ENCODE results near the gene IL20RB.

GRCh38 chr3:136937851-136938250, 19.9 kb upstream of the IL20RB start:
- TF ChIP-seq, protein P1, sequence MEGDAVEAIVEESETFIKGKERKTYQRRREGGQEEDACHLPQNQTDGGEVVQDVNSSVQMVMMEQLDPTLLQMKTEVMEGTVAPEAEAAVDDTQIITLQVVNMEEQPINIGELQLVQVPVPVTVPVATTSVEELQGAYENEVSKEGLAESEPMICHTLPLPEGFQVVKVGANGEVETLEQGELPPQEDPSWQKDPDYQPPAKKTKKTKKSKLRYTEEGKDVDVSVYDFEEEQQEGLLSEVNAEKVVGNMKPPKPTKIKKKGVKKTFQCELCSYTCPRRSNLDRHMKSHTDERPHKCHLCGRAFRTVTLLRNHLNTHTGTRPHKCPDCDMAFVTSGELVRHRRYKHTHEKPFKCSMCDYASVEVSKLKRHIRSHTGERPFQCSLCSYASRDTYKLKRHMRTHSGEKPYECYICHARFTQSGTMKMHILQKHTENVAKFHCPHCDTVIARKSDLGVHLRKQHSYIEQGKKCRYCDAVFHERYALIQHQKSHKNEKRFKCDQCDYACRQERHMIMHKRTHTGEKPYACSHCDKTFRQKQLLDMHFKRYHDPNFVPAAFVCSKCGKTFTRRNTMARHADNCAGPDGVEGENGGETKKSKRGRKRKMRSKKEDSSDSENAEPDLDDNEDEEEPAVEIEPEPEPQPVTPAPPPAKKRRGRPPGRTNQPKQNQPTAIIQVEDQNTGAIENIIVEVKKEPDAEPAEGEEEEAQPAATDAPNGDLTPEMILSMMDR (IDR thresholded peaks at IDR 0.05), result no peak
- no peak for TF ChIP-seq POLR2A (IDR thresholded peaks at IDR 0.05; ENCODE audit: low read depth)
